Adrenal gland (tissue), 5 donors: ENCODE data around the gene PTPRU.

Experiments used
- CTCF ChIP-seq, 6 experiments: fragments of 450-650 bp in 4 of 6; fragments of 200-600 bp in 2 of 6; sonication (generic) in 1 of 6; IDR thresholded peaks; 1 replicate in 5 of 6; 2 replicates in 1 of 6; pipeline versions ENCODE4 v1.5.1 to v1.8.0; 2016 to 2021; ENCODE audit warnings: antibody characterized with exemption in 6 of 6, mild to moderate bottlenecking in 2 of 6, moderate library complexity in 1 of 6
- POLR2A ChIP-seq, 2 donors: fragments of 450-650 bp; IDR thresholded peaks; one replicate each; pipeline ENCODE4 v1.6.1; 2017; ENCODE audit warnings: antibody characterized with exemption in 2 of 2, mild to moderate bottlenecking in 2 of 2, moderate library complexity in 1 of 2
- donor health status: DM: no; HTN: no; CAD: no.

- TF ChIP-seq CTCF (IDR thresholded peaks at IDR 0.05): no peak
- TF ChIP-seq POLR2A (IDR thresholded peaks at IDR 0.05): no peak
Observed at GRCh38 chr1:29317916-29318530, 81.7 kb downstream of the PTPRU start.
